Posterior vena cava (tissue), 2 donors: Measurements from ENCODE around the gene NMT2. TPM values are rescaled to one million over a fixed set of nuclear protein-coding genes. Genes with fewer than 3 reads are reported as not detected.

Experiments
- DNase-seq: peaks from one replicate; pipeline ENCODE4 v3.0.0-alpha.2; 2020; ENCODE audit warnings: low spot score
- intact Hi-C, 2 donors: fragments of 100-400 bp; cut with DNase I; formaldehyde crosslinking; loops; one replicate each; pipeline versions ENCODE4 v1.14.1 to v1.14.2; 2022 to 2023
- total RNA-seq, 2 donors: library from RNA; stranded (reverse); fragmentation: NEBNext Ultra II Directional; extraction: Animal tissue kit (Norgen Biotek cat#: 25700); gene quantifications; one replicate each; pipeline ENCODE4 v1.2.1, GENCODE V29; 2021
- donor health status: DM: yes; HTN: yes; CAD: no.
- donor health status: DM: yes; HTN: yes; CAD: no.

Gene NMT2
- total RNA-seq, 2 donors from 2014 or later: 15.1 to 18.9 TPM

DNA sequence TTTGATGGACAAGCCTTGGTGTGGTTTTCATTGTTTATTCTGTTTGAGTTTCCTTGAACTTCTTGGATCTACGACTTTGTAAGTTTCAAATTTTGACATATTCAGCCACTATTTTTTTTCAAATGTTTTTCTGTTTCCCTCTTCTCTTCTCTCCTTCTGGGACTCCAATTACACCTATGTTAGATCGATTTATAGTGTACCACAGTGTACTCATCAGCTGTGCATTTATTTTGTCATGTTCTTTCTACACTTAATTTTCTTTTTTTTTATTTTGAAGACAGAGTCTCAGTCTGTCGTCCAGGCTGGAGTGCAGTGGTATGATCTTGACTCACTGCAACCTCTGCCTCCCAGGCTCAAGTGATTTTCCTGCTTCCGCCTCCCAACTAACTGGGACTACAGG lies 108.6 kb downstream of the NMT2 start:
- intact Hi-C loops: no loop called here
- DNase-seq: no peak

DNA sequence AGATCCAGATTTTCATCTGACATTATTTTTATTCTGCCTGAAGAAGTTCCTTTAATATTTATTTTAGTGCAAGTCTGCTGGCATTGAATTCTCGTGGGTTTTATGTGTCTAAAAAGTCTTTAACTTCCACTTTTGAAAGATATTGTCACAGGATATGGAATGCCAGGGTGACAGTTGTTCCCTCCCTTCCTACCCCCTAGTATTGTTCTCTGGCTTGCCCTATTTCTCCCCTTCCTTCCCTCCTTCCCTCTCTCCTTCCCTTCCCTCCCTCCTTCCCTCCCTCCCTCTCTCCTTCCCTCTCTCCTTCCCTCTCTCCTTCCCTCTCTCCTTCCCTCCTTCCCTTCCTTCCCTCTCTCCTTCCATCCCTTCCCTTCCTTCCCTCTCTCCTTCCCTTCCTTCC lies 109.8 kb downstream of the NMT2 start:
- DNase-seq: no peak
- intact Hi-C loops: no loop called here

Other genes starting within 250 kb of the NMT2 start
- gene DCLRE1C, start 214.6 kb downstream of the NMT2 start, total RNA-seq: 10 to 100 TPM in 1 of 2 donors, 1 to 10 TPM in 1; 8.7 to 12.0 TPM
- not detected for gene MEIG1, start 209.3 kb downstream of the NMT2 start, total RNA-seq
- gene OLAH, start 124.8 kb downstream of the NMT2 start, total RNA-seq: 1 to 10 TPM; 1.3 to 1.9 TPM
- gene ACBD7, start 79.9 kb downstream of the NMT2 start, total RNA-seq: under 1 TPM in 1 of 2 donors, not detected in 1; 0.46 TPM
- gene RPP38, start 71.3 kb downstream of the NMT2 start, total RNA-seq: 10 to 100 TPM in 1 of 2 donors, 1 to 10 TPM in 1; 10.0 to 11.2 TPM
- gene FAM171A1, start 202.6 kb upstream of the NMT2 start, total RNA-seq: 10 to 100 TPM; 12.1 to 16.3 TPM